Panc1 (cell line): Measurements from ENCODE around the gene AHNAK. TPM values are rescaled to one million over a fixed set of nuclear protein-coding genes. Genes with fewer than 3 reads are reported as not detected.

Source experiments
- ATAC-seq: fragments of 200-7000 bp; cut with Tn5 transposase; 2 replicates; pipeline ENCODE4 v1.9.1; 2020; ENCODE audit warnings: mild to moderate bottlenecking, moderate library complexity
- BruUV-seq: library from RNA; stranded (reverse); fragments of 400-500 nt; replicated peaks from 2 replicates; lab custom pipeline; 2021; lab: Mats Ljungman, UMichigan
- CTCF ChIA-PET: fragments of 300-600 bp; sonication (Branson Sonifier 250); formaldehyde crosslinking; loops from one replicate; lab custom pipeline; 2022; ENCODE audit warnings: antibody characterized with exemption; lab: Charles Lee
- POLR2A ChIA-PET: fragments of 300-600 bp; sonication (Branson Sonifier 250); formaldehyde crosslinking; loops from one replicate; lab custom pipeline; 2022; ENCODE audit warnings: antibody characterized with exemption; lab: Charles Lee
- DNase-seq: peaks from one replicate; pipeline ENCODE4 v3.0.0-alpha.2; 2010; ENCODE audit warnings: low read depth, low spot score
- H3K27ac ChIP-seq: 2 replicates; pipeline ENCODE4 v1.5.1; 2011; ENCODE audit warnings: mild to moderate bottlenecking, low read length, inconsistent platforms
- H3K27me3 ChIP-seq: fragments of 200-500 bp; sonication (Bioruptor generic); 2 replicates; pipeline ENCODE4 v1.6.0; 2014; ENCODE audit warnings: low read length, inconsistent platforms; ENCODE audit not compliant: control insufficient read depth, insufficient read depth
- H3K36me3 ChIP-seq: fragments of 200-500 bp; sonication (Bioruptor generic); 2 replicates; pipeline ENCODE4 v1.5.1; 2014; ENCODE audit warnings: inconsistent platforms, mild to moderate bottlenecking, low read length, moderate library complexity; ENCODE audit not compliant: control insufficient read depth, insufficient read depth
- H3K4me1 ChIP-seq: 2 replicates; pipeline ENCODE4 v1.5.1; 2011; ENCODE audit warnings: inconsistent platforms, mild to moderate bottlenecking, low read length, moderate library complexity; ENCODE audit not compliant: control insufficient read depth, insufficient read depth
- H3K4me3 ChIP-seq, 2 experiments: 2 replicates each; pipeline ENCODE4 v1.5.1; 2011 to 2012; ENCODE audit warnings: low read depth in 2 of 2, low read length in 2 of 2, mild to moderate bottlenecking in 2 of 2, inconsistent platforms in 1 of 2, moderate library complexity in 1 of 2
- H3K9me3 ChIP-seq: fragments of 200-500 bp; sonication (Bioruptor generic); 2 replicates; pipeline ENCODE4 v1.5.1; 2014; ENCODE audit warnings: low read depth, mild to moderate bottlenecking, inconsistent platforms, low read length, moderate library complexity; ENCODE audit not compliant: control insufficient read depth, insufficient read depth
- CTCF ChIP-seq: fragments of 450-650 bp; IDR thresholded peaks from 2 replicates; pipeline ENCODE4 v1.5.1; 2017; ENCODE audit warnings: mild to moderate bottlenecking
- POLR2AphosphoS5 ChIP-seq: IDR thresholded peaks from 2 replicates; pipeline ENCODE4 v1.6.1; 2012; ENCODE audit warnings: mild to moderate bottlenecking, low read depth, low read length, moderate library complexity
- SIN3A ChIP-seq: IDR thresholded peaks from 2 replicates; pipeline ENCODE4 v1.6.1; 2012; ENCODE audit warnings: low read depth, mild to moderate bottlenecking, low read length, moderate library complexity, borderline replicate concordance; ENCODE audit not compliant: insufficient read depth
- TCF7L2 ChIP-seq: IDR thresholded peaks from 2 replicates; pipeline ENCODE4 v1.6.1; 2011; ENCODE audit warnings: mild to moderate bottlenecking, low read depth, low read length, inconsistent platforms
- in situ Hi-C: cut with HindIII; loops from 2 replicates; pipeline ENCODE4 v1.10.0; 2016; ENCODE audit warnings: low sequenced_read_pairs, low pct_unique_long_range_greater_than_20kb
- intact Hi-C: fragments of 100-400 bp; cut with micrococcal nuclease; formaldehyde crosslinking; loops from one replicate; pipeline ENCODE4 v1.10.0; 2022; ENCODE audit not compliant: unreplicated experiment
- total RNA-seq: library from RNA; stranded (reverse); gene quantifications from one replicate; pipeline ENCODE4 v1.2.1, GENCODE V29; 2021; ENCODE audit not compliant: unreplicated experiment
- TF ChIP-seq, protein P1 (sequence below), 2 experiments: IDR thresholded peaks; 2 replicates each; pipeline ENCODE4 v1.6.1; 2011 to 2012; ENCODE audit warnings: low read depth in 2 of 2, control low read depth in 1 of 2, low read length in 1 of 2, mild to moderate bottlenecking in 1 of 2, moderate library complexity in 1 of 2; ENCODE audit not compliant: insufficient read depth in 1 of 2

Gene AHNAK
- total RNA-seq, 1 experiment from 2014 or later = 844 TPM

DNA sequence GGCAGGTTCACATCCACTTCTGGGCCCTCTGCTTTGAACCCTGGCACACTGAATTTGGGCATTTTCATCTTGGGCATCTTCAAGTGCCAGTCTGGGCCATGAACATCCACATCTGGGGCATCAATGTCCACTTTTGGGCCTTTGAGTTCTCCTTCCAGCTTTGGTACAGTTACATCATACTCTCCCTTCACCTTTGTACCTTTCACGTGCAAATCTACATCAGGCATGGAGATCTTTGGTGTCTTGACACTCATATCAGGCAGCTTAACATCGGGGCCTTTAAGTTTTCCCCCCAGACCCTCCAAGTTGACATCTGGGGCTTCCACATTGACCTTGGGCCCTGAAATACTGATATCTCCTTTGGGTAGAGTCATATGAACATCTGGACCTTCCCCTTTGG, 14.5 kb downstream of the AHNAK start:
- Histone ChIP-seq H3K36me3 (peaks cover 57% of the 10 kb centered on the region), H3K27me3 (no peaks in the 10 kb centered on the region), H3K4me1 (peaks cover 9% of the 10 kb centered on the region; the same call in 1 of the 2 replicates), H3K4me3 (no peak overlapping the region), H3K9me3 (no peaks in the 10 kb centered on the region), H3K27ac (peak overlapping the region; percentile 3; the same call in 1 of the 2 replicates)
- DNase-seq (no peak), ATAC-seq (no peak)
- in situ Hi-C loops = no loop called here
- intact Hi-C loops = no loop called here
- BruUV-seq = no TSS peak
- ChIA-PET CTCF (no interaction called here), POLR2A (interaction anchor here (0.5 kb wide), 1 partner anchor 117 kb away, joined by 3 read pairs; no protein-coding TSS in a partner anchor)
- TF ChIP-seq CTCF (no peak), POLR2AphosphoS5 (no peak), SIN3A (no peak), TCF7L2 (no peak)
- TF ChIP-seq, protein P1, sequence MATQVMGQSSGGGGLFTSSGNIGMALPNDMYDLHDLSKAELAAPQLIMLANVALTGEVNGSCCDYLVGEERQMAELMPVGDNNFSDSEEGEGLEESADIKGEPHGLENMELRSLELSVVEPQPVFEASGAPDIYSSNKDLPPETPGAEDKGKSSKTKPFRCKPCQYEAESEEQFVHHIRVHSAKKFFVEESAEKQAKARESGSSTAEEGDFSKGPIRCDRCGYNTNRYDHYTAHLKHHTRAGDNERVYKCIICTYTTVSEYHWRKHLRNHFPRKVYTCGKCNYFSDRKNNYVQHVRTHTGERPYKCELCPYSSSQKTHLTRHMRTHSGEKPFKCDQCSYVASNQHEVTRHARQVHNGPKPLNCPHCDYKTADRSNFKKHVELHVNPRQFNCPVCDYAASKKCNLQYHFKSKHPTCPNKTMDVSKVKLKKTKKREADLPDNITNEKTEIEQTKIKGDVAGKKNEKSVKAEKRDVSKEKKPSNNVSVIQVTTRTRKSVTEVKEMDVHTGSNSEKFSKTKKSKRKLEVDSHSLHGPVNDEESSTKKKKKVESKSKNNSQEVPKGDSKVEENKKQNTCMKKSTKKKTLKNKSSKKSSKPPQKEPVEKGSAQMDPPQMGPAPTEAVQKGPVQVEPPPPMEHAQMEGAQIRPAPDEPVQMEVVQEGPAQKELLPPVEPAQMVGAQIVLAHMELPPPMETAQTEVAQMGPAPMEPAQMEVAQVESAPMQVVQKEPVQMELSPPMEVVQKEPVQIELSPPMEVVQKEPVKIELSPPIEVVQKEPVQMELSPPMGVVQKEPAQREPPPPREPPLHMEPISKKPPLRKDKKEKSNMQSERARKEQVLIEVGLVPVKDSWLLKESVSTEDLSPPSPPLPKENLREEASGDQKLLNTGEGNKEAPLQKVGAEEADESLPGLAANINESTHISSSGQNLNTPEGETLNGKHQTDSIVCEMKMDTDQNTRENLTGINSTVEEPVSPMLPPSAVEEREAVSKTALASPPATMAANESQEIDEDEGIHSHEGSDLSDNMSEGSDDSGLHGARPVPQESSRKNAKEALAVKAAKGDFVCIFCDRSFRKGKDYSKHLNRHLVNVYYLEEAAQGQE (IDR thresholded peaks at IDR 0.05; ENCODE audit: insufficient read depth in 1 of 2, low read depth in 2 of 2, low read length in 1 of 2) = no peak

DNA sequence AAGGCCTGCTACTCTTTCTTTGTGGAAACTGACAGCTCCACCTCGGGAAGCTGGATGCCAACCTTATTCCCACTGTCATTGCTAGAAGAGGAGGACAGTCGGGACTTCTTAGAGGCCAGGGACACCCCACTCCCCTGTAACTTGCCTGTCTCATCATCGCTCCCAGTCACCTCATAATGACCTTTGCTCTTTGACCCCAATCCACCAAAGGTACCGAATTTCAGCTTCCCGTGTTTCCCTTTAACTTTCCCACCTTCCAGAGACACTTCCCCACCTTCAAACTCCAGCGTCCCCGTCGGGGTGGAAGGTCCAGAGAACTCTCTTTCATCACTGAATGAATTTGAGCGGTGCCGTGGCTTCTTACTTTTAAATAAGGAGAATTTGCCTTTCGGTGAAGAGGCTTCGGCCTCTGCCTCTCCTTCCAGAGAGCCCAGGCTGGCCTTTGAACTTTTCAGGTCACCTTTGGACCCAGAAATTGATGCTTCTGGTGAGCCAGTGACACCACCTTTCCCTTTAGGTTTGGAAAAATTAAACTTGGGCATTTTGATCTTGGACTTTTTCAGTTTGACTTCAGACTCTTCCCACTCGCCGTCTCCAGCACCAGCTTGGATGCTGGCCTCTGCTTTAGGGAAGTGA, 29.8 kb downstream of the AHNAK start:
- in situ Hi-C loops (no loop called here), intact Hi-C loops (no loop called here)
- Histone ChIP-seq H3K27ac (peak overlapping the region; percentile 99), H3K9me3 (no peaks in the 10 kb centered on the region), H3K4me1 (peaks cover 65% of the 10 kb centered on the region), H3K36me3 (peaks cover 24% of the 10 kb centered on the region), H3K4me3 (no peak overlapping the region), H3K27me3 (no peaks in the 10 kb centered on the region)
- ChIA-PET POLR2A (interaction anchor here (0.7 kb wide), 1 partner anchor 139 kb away, joined by 13 read pairs; no protein-coding TSS in a partner anchor), CTCF (interaction anchor here (0.6 to 0.7 kb wide), 2 partner anchors 19 to 701 kb away, joined by 8 to 14 read pairs; no protein-coding TSS in a partner anchor)
- TSS peak; percentile 47 for BruUV-seq
- DNase-seq (no peak), ATAC-seq (no peak)
- no peak for TF ChIP-seq SIN3A
- peak; percentile 39; the same call in 1 of the 2 replicates for TF ChIP-seq TCF7L2
- peak; percentile 39; the same call in 1 of the 2 replicates for TF ChIP-seq POLR2AphosphoS5
- TF ChIP-seq, protein P1 (IDR thresholded peaks at IDR 0.05; ENCODE audit: insufficient read depth in 1 of 2, low read depth in 2 of 2, low read length in 1 of 2) = no peak
- no peak for TF ChIP-seq CTCF
